SIG-M5 treated with dmso at 0.1 percent for 504 hours (cell line): Measurements from ENCODE around the gene SYT12.

Experiments
- DNase-seq: peaks from one replicate; lab custom pipeline; 2025; ENCODE audit not compliant: unreplicated experiment; lab: John Stamatoyannopoulos, UW

SYT12 gene

GRCh38 chr11:67054836-67055523 is 32.0 kb downstream of the SYT12 start:
- DNase-seq = peak; percentile 88

GRCh38 chr11:67055812-67056211 is 32.9 kb downstream of the SYT12 start:
- DNase-seq = no peak

GRCh38 chr11:67056267-67057204 is 33.6 kb downstream of the SYT12 start, which contains the start of gene RHOD:
Gene RHOD, plus strand, starts transcription at chr11:67056847. Its CDS starts 56 bp downstream, at chr11:67056903.
- no peak for DNase-seq

- DNase-seq = no peak
Measured at GRCh38 chr11:67057205-67057672, 34.3 kb downstream of the SYT12 start.

GRCh38 chr11:67058506-67058905 is 35.6 kb downstream of the SYT12 start:
- DNase-seq = no peak

- DNase-seq = no peak
Measured at GRCh38 chr11:67059671-67060070, 36.7 kb downstream of the SYT12 start.

- no peak for DNase-seq
Measured at GRCh38 chr11:67060111-67060522, 37.2 kb downstream of the SYT12 start.

- DNase-seq = no peak
Measured at GRCh38 chr11:67062526-67063373, 39.8 kb downstream of the SYT12 start.

- DNase-seq = no peak
Measured at GRCh38 chr11:67066333-67066709, 43.4 kb downstream of the SYT12 start.

GRCh38 chr11:67071420-67072284 is 48.7 kb downstream of the SYT12 start:
- DNase-seq = no peak

GRCh38 chr11:67072295-67072694 is 49.4 kb downstream of the SYT12 start:
- no peak for DNase-seq

GRCh38 chr11:67073908-67074307 is 51.0 kb downstream of the SYT12 start:
- DNase-seq = no peak

- no peak for DNase-seq
Measured at GRCh38 chr11:67076202-67076601, 53.3 kb downstream of the SYT12 start.

GRCh38 chr11:67079065-67079705 is 56.3 kb downstream of the SYT12 start:
- no peak for DNase-seq

- no peak for DNase-seq
Measured at GRCh38 chr11:67082071-67082791, 59.3 kb downstream of the SYT12 start.

GRCh38 chr11:67083786-67084366 is 60.9 kb downstream of the SYT12 start:
- no peak for DNase-seq

GRCh38 chr11:67085617-67086016 is 62.7 kb downstream of the SYT12 start:
- DNase-seq = no peak

GRCh38 chr11:67090717-67091116 is 67.8 kb downstream of the SYT12 start:
- DNase-seq = no peak

- no peak for DNase-seq
Measured at GRCh38 chr11:67095214-67095507, 72.2 kb downstream of the SYT12 start.
